OCI-LY7 (cell line): Measurements from ENCODE around the gene PRSS48. TPM values are rescaled to one million over a fixed set of nuclear protein-coding genes. Genes with fewer than 3 reads are reported as not detected.

ENCODE experiments used
- BruUV-seq: library from RNA; stranded (reverse); fragments of 400-500 nt; replicated peaks from 2 replicates; lab custom pipeline; 2021; lab: Mats Ljungman, UMichigan
- CTCF ChIA-PET: fragments of 300-600 bp; sonication (Branson Sonifier 250); formaldehyde crosslinking; loops from one replicate; lab custom pipeline; 2022; ENCODE audit warnings: antibody characterized with exemption; ENCODE audit not compliant: unreplicated experiment; lab: Charles Lee
- POLR2A ChIA-PET: fragments of 300-600 bp; sonication (Branson Sonifier 250); formaldehyde crosslinking; loops from one replicate; lab custom pipeline; 2022; ENCODE audit warnings: antibody characterized with exemption; lab: Charles Lee
- DNase-seq: peaks from one replicate; pipeline ENCODE4 v3.0.0-alpha.2; 2015; ENCODE audit warnings: low spot score
- H2AFZ ChIP-seq: fragments of 200-600 bp; sonication (generic), shearing (Covaris generic); 2 replicates; pipeline ENCODE4 v1.6.1; 2014; ENCODE audit warnings: mild to moderate bottlenecking, antibody characterized with exemption, low read length, moderate library complexity
- H3K27ac ChIP-seq: fragments of 200-600 bp; sonication (generic); 2 replicates; pipeline ENCODE4 v1.5.1; 2014; ENCODE audit warnings: mixed run types, low read depth, mild to moderate bottlenecking, moderate library complexity, low read length, inconsistent platforms; ENCODE audit not compliant: poor library complexity, severe bottlenecking
- H3K36me3 ChIP-seq: fragments of 200-600 bp; sonication (generic); 2 replicates; pipeline ENCODE4 v1.6.1; 2014; ENCODE audit warnings: mild to moderate bottlenecking, antibody characterized with exemption, low read length, moderate library complexity, mixed read lengths; ENCODE audit not compliant: insufficient read depth
- H3K4me1 ChIP-seq: fragments of 200-600 bp; sonication (generic); 2 replicates; pipeline ENCODE4 v1.5.1; 2014; ENCODE audit warnings: mild to moderate bottlenecking, low read length; ENCODE audit not compliant: insufficient read depth, poor library complexity, severe bottlenecking
- H3K4me2 ChIP-seq: fragments of 200-600 bp; sonication (generic); 2 replicates; pipeline ENCODE4 v1.6.1; 2014; ENCODE audit warnings: mild to moderate bottlenecking, low read length
- H3K4me3 ChIP-seq: fragments of 200-600 bp; sonication (generic); 2 replicates; pipeline ENCODE4 v1.5.1; 2014; ENCODE audit warnings: mild to moderate bottlenecking, low read depth, low read length; ENCODE audit not compliant: poor library complexity, severe bottlenecking
- H3K79me2 ChIP-seq: fragments of 200-600 bp; sonication (generic); 2 replicates; pipeline ENCODE4 v1.6.1; 2016; ENCODE audit warnings: low read depth, mild to moderate bottlenecking, low read length, moderate library complexity, mixed read lengths; ENCODE audit not compliant: insufficient read depth
- H3K9me2 ChIP-seq: fragments of 200-600 bp; sonication (generic); 2 replicates; pipeline ENCODE4 v1.6.1; 2016; ENCODE audit warnings: mild to moderate bottlenecking, low read length, mixed read lengths; ENCODE audit not compliant: insufficient read depth
- H3K9me3 ChIP-seq: fragments of 200-600 bp; sonication (generic); 2 replicates; pipeline ENCODE4 v1.6.1; 2014; ENCODE audit warnings: mild to moderate bottlenecking, mixed run types, low read length, mixed read lengths
- H4K20me1 ChIP-seq: fragments of 200-600 bp; sonication (generic); 2 replicates; pipeline ENCODE4 v1.6.1; 2014; ENCODE audit warnings: mild to moderate bottlenecking, antibody characterized with exemption, low read length, moderate library complexity, mixed read lengths; ENCODE audit not compliant: insufficient read depth
- EZH2phosphoT487 ChIP-seq: fragments of 200-600 bp; sonication (generic); IDR thresholded peaks from 2 replicates; pipeline ENCODE4 v1.6.1; 2018; ENCODE audit warnings: low read depth, borderline replicate concordance, mild to moderate bottlenecking, mixed run types, antibody characterized with exemption, low read length, moderate library complexity, mixed read lengths
- intact Hi-C: fragments of 100-400 bp; cut with micrococcal nuclease; formaldehyde crosslinking; loops from one replicate; pipeline ENCODE4 v1.10.0; 2022; ENCODE audit not compliant: unreplicated experiment
- total RNA-seq, 2 experiments: library from RNA; depleted of rRNA in 1 of 2; stranded (reverse); fragments of >200 nt in 1 of 2; shearing (Covaris generic) in 1 of 2; gene quantifications; 2 replicates each; pipeline ENCODE4 v1.2.3, GENCODE V29; 2014 to 2022
- TF ChIP-seq, protein P1 (sequence below): fragments of 200-600 bp; sonication (generic); conservative IDR thresholded peaks from 2 replicates; pipeline ENCODE4 v1.5.1; 2014; ENCODE audit warnings: mild to moderate bottlenecking, antibody characterized with exemption, low read length, moderate library complexity, mixed read lengths

PRSS48 gene
- total RNA-seq, 2 experiments from 2014 or later: not detected

DNA sequence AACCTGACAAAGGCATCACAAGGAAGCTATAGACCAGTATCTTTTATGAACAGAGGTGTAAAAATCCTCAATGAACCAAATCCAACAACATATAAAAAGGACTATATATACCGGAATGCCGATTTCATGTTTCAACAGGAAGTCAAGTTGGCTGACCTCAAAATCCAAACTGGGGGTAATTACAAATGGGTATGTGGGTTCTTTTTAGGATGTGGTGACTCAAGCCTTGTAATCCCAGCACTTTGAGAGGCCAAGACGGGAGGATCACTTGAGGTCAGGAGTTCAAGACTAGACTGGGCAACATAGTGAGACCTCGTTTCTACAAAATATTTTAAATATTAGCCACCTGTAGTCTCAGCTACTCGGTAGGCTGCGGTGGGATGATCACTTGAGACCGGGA lies 10.4 kb downstream of the PRSS48 start:
- H3K79me2 ChIP-seq: no peaks in the 10 kb centered on the region
- H4K20me1 ChIP-seq: no peaks in the 10 kb centered on the region
- no peak overlapping the region for H2AFZ ChIP-seq
- TF ChIP-seq, protein P1, sequence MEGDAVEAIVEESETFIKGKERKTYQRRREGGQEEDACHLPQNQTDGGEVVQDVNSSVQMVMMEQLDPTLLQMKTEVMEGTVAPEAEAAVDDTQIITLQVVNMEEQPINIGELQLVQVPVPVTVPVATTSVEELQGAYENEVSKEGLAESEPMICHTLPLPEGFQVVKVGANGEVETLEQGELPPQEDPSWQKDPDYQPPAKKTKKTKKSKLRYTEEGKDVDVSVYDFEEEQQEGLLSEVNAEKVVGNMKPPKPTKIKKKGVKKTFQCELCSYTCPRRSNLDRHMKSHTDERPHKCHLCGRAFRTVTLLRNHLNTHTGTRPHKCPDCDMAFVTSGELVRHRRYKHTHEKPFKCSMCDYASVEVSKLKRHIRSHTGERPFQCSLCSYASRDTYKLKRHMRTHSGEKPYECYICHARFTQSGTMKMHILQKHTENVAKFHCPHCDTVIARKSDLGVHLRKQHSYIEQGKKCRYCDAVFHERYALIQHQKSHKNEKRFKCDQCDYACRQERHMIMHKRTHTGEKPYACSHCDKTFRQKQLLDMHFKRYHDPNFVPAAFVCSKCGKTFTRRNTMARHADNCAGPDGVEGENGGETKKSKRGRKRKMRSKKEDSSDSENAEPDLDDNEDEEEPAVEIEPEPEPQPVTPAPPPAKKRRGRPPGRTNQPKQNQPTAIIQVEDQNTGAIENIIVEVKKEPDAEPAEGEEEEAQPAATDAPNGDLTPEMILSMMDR: no peak
- no peak for TF ChIP-seq EZH2phosphoT487
- no peak for DNase-seq
- no peaks in the 10 kb centered on the region for H3K36me3 ChIP-seq
- no peaks in the 10 kb centered on the region for H3K9me2 ChIP-seq
- POLR2A ChIA-PET: interaction anchor here (0.7 kb wide), 1 partner anchor 118 kb away, joined by 3 read pairs; no protein-coding TSS in a partner anchor
- no TSS peak for BruUV-seq
- CTCF ChIA-PET: no interaction called here
- no peak overlapping the region for H3K27ac ChIP-seq
- no peak overlapping the region for H3K4me2 ChIP-seq
- intact Hi-C loops: no loop called here
- no peaks in the 10 kb centered on the region for H3K4me1 ChIP-seq
- H3K9me3 ChIP-seq: no peaks in the 10 kb centered on the region
- no peak overlapping the region for H3K4me3 ChIP-seq

DNA sequence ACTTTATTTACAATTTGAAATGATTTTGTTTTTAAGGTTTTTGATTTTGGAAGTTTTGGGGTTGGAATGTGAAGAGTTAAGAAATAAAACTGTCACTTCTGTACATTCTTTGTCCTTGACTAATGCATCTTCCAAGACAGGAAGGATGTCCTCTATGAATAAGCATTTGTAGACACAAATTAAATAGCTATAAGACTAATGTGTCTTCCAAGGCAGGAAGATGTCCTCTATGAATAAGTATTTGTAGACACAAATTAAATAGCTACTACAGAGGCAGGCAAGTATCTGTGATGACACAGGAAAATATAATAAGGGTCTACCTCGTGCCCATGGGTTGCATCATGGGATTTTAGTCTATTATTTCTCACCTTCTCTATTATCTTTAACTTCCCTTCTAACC lies 14.5 kb downstream of the PRSS48 start:
- H3K36me3 ChIP-seq: no peaks in the 10 kb centered on the region
- H3K4me3 ChIP-seq: no peak overlapping the region
- intact Hi-C loops: no loop called here
- no peaks in the 10 kb centered on the region for H3K9me3 ChIP-seq
- TF ChIP-seq, protein P1: no peak
- no peak for TF ChIP-seq EZH2phosphoT487
- no peak overlapping the region for H3K4me2 ChIP-seq
- ChIA-PET POLR2A (interaction anchor here (1.4 kb wide), 1 partner anchor 26 kb away, joined by 3 read pairs; no protein-coding TSS in a partner anchor), CTCF (no interaction called here)
- BruUV-seq: no TSS peak
- no peak for DNase-seq
- H3K27ac ChIP-seq: no peak overlapping the region
- H3K79me2 ChIP-seq: no peaks in the 10 kb centered on the region
- no peaks in the 10 kb centered on the region for H3K4me1 ChIP-seq
- no peak overlapping the region for H2AFZ ChIP-seq
- no peaks in the 10 kb centered on the region for H4K20me1 ChIP-seq
- no peaks in the 10 kb centered on the region for H3K9me2 ChIP-seq

DNA sequence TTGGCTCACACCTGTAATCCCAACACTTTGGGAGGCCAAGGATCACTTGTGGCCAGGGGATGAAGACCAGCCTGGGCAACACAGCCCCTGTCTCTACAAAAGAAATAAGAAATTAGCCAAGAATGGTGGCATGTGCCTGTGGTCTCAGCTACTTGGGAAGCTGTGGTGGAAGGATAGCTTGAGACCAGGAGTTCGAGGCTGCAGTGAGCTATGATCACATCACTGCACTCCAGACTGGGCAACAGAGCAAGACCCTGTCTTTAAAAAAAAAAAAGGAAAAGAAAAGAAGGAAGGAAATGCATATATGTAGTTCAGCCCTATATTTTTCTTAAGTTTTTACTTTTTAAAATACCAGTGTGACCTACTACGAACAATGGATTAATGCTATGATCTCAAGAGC lies 15.1 kb downstream of the PRSS48 start:
- H3K79me2 ChIP-seq: no peaks in the 10 kb centered on the region
- H2AFZ ChIP-seq: no peak overlapping the region
- H3K4me2 ChIP-seq: no peak overlapping the region
- TF ChIP-seq EZH2phosphoT487: no peak
- TF ChIP-seq, protein P1: no peak
- H3K4me1 ChIP-seq: no peaks in the 10 kb centered on the region
- no peaks in the 10 kb centered on the region for H4K20me1 ChIP-seq
- no peak overlapping the region for H3K27ac ChIP-seq
- H3K4me3 ChIP-seq: no peak overlapping the region
- CTCF ChIA-PET: no interaction called here
- no TSS peak for BruUV-seq
- no peaks in the 10 kb centered on the region for H3K9me3 ChIP-seq
- H3K36me3 ChIP-seq: no peaks in the 10 kb centered on the region
- no peak for DNase-seq
- POLR2A ChIA-PET: interaction anchor here (1.4 kb wide), 1 partner anchor 26 kb away, joined by 3 read pairs; no protein-coding TSS in a partner anchor
- no peaks in the 10 kb centered on the region for H3K9me2 ChIP-seq
- intact Hi-C loops: no loop called here
